Measurements from ENCODE around the gene DEXI.
"Not testable (repeated sequence)": the region's sequence is repeated elsewhere in the genome, so short reads cannot be mapped to it uniquely, and the experiment has no call there.

Gene DEXI

GRCh38 chr16:10949424-10949970 is 7.2 kb upstream of the DEXI start:
- H3K4me3 ChIP-seq (ENCODE audit: low read length), result no peak overlapping the region
- no peaks in the 10 kb centered on the region for H3K36me3 ChIP-seq (ENCODE audit: control insufficient read depth, low read depth, low read length)
- peaks cover 40% of the 10 kb centered on the region for H3K4me1 ChIP-seq (ENCODE audit: control insufficient read depth, low read depth, low read length)
- H3K9ac ChIP-seq (ENCODE audit: low read length), result no peak overlapping the region
- no peaks in the 10 kb centered on the region for H3K27me3 ChIP-seq (ENCODE audit: control insufficient read depth, insufficient read depth, low read length)
- H3K9me3 ChIP-seq (ENCODE audit: control insufficient read depth, low read depth, low read length), result no peaks in the 10 kb centered on the region
- H3K27ac ChIP-seq (ENCODE audit: low read length), result no peak overlapping the region

GRCh38 chr16:10947211-10947787 is 5.0 kb upstream of the DEXI start:
- no peak overlapping the region for H3K4me3 ChIP-seq (ENCODE audit: low read length)
- no peak overlapping the region for H3K9ac ChIP-seq (ENCODE audit: low read length)
- no peaks in the 10 kb centered on the region for H3K9me3 ChIP-seq (ENCODE audit: control insufficient read depth, low read depth, low read length)
- peaks cover 40% of the 10 kb centered on the region for H3K4me1 ChIP-seq (ENCODE audit: control insufficient read depth, low read depth, low read length)
- no peak overlapping the region for H3K27ac ChIP-seq (ENCODE audit: low read length)
- H3K27me3 ChIP-seq (ENCODE audit: control insufficient read depth, insufficient read depth, low read length), result no peaks in the 10 kb centered on the region
- no peaks in the 10 kb centered on the region for H3K36me3 ChIP-seq (ENCODE audit: control insufficient read depth, low read depth, low read length)

GRCh38 chr16:10946308-10946707 is 4.0 kb upstream of the DEXI start:
- H3K4me1 ChIP-seq (ENCODE audit: control insufficient read depth, low read depth, low read length), result peaks cover 40% of the 10 kb centered on the region
- no peak overlapping the region for H3K9ac ChIP-seq (ENCODE audit: low read length)
- H3K27me3 ChIP-seq (ENCODE audit: control insufficient read depth, insufficient read depth, low read length), result peaks cover 1% of the 10 kb centered on the region
- H3K36me3 ChIP-seq (ENCODE audit: control insufficient read depth, low read depth, low read length), result no peaks in the 10 kb centered on the region
- H3K9me3 ChIP-seq (ENCODE audit: control insufficient read depth, low read depth, low read length), result no peaks in the 10 kb centered on the region
- peak overlapping the region; percentile 26 for H3K4me3 ChIP-seq (ENCODE audit: low read length)
- no peak overlapping the region for H3K27ac ChIP-seq (ENCODE audit: low read length)

- H3K4me3 ChIP-seq (ENCODE audit: low read length), result peak overlapping the region; percentile 75
- H3K4me1 ChIP-seq (ENCODE audit: control insufficient read depth, low read depth, low read length), result peaks cover 40% of the 10 kb centered on the region
- no peaks in the 10 kb centered on the region for H3K36me3 ChIP-seq (ENCODE audit: control insufficient read depth, low read depth, low read length)
- H3K9me3 ChIP-seq (ENCODE audit: control insufficient read depth, low read depth, low read length), result no peaks in the 10 kb centered on the region
- H3K9ac ChIP-seq (ENCODE audit: low read length), result peak overlapping the region; percentile 29
- H3K27me3 ChIP-seq (ENCODE audit: control insufficient read depth, insufficient read depth, low read length), result peaks cover 4% of the 10 kb centered on the region
- H3K27ac ChIP-seq (ENCODE audit: low read length), result no peak overlapping the region
Observed at GRCh38 chr16:10945065-10945787, 3.0 kb upstream of the DEXI start.

GRCh38 chr16:10944249-10945064 is 2.2 kb upstream of the DEXI start, which contains the start of gene CLEC16A:
Gene CLEC16A (plus strand): TSS chr16:10944564. CDS start chr16:10944718, 154 bp downstream.
- H3K27me3 ChIP-seq (ENCODE audit: control insufficient read depth, insufficient read depth, low read length), result peaks cover 4% of the 10 kb centered on the region
- peak within 1 kb of the TSS; percentile 29 for H3K9ac ChIP-seq (ENCODE audit: low read length)
- no peaks in the 10 kb centered on the region for H3K36me3 ChIP-seq (ENCODE audit: control insufficient read depth, low read depth, low read length)
- no peaks in the 10 kb centered on the region for H3K9me3 ChIP-seq (ENCODE audit: control insufficient read depth, low read depth, low read length)
- peaks cover 37% of the 10 kb centered on the region for H3K4me1 ChIP-seq (ENCODE audit: control insufficient read depth, low read depth, low read length)
- H3K4me3 ChIP-seq (ENCODE audit: low read length), result peak within 1 kb of the TSS; percentile 75
- H3K27ac ChIP-seq (ENCODE audit: low read length), result no peak within 1 kb of the TSS

- Histone ChIP-seq H3K9me3 (ENCODE audit: control insufficient read depth, low read depth, low read length) (no peaks in the 10 kb centered on the region), H3K27me3 (ENCODE audit: control insufficient read depth, insufficient read depth, low read length) (peaks cover 4% of the 10 kb centered on the region), H3K27ac (ENCODE audit: low read length) (no peak overlapping the region), H3K9ac (ENCODE audit: low read length) (no peak overlapping the region), H3K36me3 (ENCODE audit: control insufficient read depth, low read depth, low read length) (no peaks in the 10 kb centered on the region), H3K4me1 (ENCODE audit: control insufficient read depth, low read depth, low read length) (peaks cover 30% of the 10 kb centered on the region), H3K4me3 (ENCODE audit: low read length) (peak overlapping the region; percentile 76)
Observed at GRCh38 chr16:10943064-10943353, 741 bp upstream of the DEXI start.

- Histone ChIP-seq H3K4me3 (ENCODE audit: low read length) (peak overlapping the region; percentile 76), H3K4me1 (ENCODE audit: control insufficient read depth, low read depth, low read length) (peaks cover 24% of the 10 kb centered on the region), H3K9ac (ENCODE audit: low read length) (peak overlapping the region; percentile 34)
- H3K9me3 ChIP-seq (ENCODE audit: control insufficient read depth, low read depth, low read length); H3K27me3 ChIP-seq (ENCODE audit: control insufficient read depth, insufficient read depth, low read length); H3K36me3 ChIP-seq (ENCODE audit: control insufficient read depth, low read depth, low read length); H3K27ac ChIP-seq (ENCODE audit: low read length): not testable (repeated sequence)
Observed at GRCh38 chr16:10941935-10942351, 325 bp downstream of the DEXI start.

- no peak overlapping the region for H3K27ac ChIP-seq (ENCODE audit: low read length)
- H3K4me1 ChIP-seq (ENCODE audit: control insufficient read depth, low read depth, low read length), result peaks cover 18% of the 10 kb centered on the region
- no peak overlapping the region for H3K9ac ChIP-seq (ENCODE audit: low read length)
- H3K4me3 ChIP-seq (ENCODE audit: low read length), result peak overlapping the region; percentile 76
- no peaks in the 10 kb centered on the region for H3K9me3 ChIP-seq (ENCODE audit: control insufficient read depth, low read depth, low read length)
- no peaks in the 10 kb centered on the region for H3K36me3 ChIP-seq (ENCODE audit: control insufficient read depth, low read depth, low read length)
- peaks cover 4% of the 10 kb centered on the region for H3K27me3 ChIP-seq (ENCODE audit: control insufficient read depth, insufficient read depth, low read length)
Observed at GRCh38 chr16:10941127-10941933, 938 bp downstream of the DEXI start.

GRCh38 chr16:10940501-10941079 is 1.7 kb downstream of the DEXI start:
- Histone ChIP-seq H3K27me3 (ENCODE audit: control insufficient read depth, insufficient read depth, low read length) (peaks cover 4% of the 10 kb centered on the region), H3K9me3 (ENCODE audit: control insufficient read depth, low read depth, low read length) (no peaks in the 10 kb centered on the region), H3K36me3 (ENCODE audit: control insufficient read depth, low read depth, low read length) (no peaks in the 10 kb centered on the region), H3K4me3 (ENCODE audit: low read length) (peak overlapping the region; percentile 76), H3K27ac (ENCODE audit: low read length) (no peak overlapping the region), H3K4me1 (ENCODE audit: control insufficient read depth, low read depth, low read length) (peaks cover 12% of the 10 kb centered on the region), H3K9ac (ENCODE audit: low read length) (no peak overlapping the region)

- Histone ChIP-seq H3K4me3 (ENCODE audit: low read length) (no peak overlapping the region), H3K4me1 (ENCODE audit: control insufficient read depth, low read depth, low read length) (peaks cover 9% of the 10 kb centered on the region), H3K36me3 (ENCODE audit: control insufficient read depth, low read depth, low read length) (no peaks in the 10 kb centered on the region), H3K27me3 (ENCODE audit: control insufficient read depth, insufficient read depth, low read length) (peaks cover 4% of the 10 kb centered on the region), H3K9me3 (ENCODE audit: control insufficient read depth, low read depth, low read length) (no peaks in the 10 kb centered on the region), H3K9ac (ENCODE audit: low read length) (no peak overlapping the region), H3K27ac (ENCODE audit: low read length) (no peak overlapping the region)
Observed at GRCh38 chr16:10939649-10940234, 2.5 kb downstream of the DEXI start.

Measured in iPS-18a (cell line).